ENCODE results near the gene PDCD1LG2.

DNA sequence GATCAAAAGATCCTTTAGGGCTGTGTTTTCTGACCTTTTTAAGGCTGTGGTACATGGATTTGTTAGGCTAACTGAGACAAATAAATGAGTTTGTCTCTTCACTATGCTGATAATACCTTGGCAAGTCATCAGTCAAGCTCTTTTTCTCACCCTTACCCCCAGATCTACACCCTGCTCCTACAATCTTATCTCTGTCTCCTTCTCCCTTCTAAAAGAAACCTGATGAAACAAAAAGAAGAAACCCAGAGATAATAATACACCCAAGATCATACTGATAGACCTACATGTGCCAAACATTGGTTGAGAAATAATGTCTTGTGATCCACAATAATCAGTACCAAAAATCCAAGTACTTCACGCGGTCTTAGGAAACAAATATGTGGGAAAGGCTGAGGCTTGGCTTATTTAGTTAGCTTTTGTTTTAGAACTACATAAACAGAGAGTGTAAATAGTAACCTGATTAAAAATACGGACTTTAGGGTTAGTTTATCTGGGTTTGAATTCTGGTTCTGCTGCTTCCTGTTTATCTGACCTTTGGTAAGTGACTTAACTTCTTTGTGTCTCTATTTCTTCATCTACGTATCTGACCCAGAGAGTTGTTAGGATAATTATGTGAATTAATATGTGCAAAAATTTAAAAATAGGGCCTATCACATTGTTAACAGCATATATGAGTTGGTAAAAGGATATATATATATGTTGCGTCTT is 24.8 kb upstream of the PDCD1LG2 start:
- TF ChIP-seq, protein P1, sequence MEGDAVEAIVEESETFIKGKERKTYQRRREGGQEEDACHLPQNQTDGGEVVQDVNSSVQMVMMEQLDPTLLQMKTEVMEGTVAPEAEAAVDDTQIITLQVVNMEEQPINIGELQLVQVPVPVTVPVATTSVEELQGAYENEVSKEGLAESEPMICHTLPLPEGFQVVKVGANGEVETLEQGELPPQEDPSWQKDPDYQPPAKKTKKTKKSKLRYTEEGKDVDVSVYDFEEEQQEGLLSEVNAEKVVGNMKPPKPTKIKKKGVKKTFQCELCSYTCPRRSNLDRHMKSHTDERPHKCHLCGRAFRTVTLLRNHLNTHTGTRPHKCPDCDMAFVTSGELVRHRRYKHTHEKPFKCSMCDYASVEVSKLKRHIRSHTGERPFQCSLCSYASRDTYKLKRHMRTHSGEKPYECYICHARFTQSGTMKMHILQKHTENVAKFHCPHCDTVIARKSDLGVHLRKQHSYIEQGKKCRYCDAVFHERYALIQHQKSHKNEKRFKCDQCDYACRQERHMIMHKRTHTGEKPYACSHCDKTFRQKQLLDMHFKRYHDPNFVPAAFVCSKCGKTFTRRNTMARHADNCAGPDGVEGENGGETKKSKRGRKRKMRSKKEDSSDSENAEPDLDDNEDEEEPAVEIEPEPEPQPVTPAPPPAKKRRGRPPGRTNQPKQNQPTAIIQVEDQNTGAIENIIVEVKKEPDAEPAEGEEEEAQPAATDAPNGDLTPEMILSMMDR (conservative IDR thresholded peaks at IDR 0.05 in 1 of 2, IDR thresholded peaks at IDR 0.05 in 1 of 2; ENCODE audit: extremely low read depth in 1 of 2, insufficient read depth in 1 of 2, low read depth in 1 of 2, low read length in 2 of 2) = no peak
- TF ChIP-seq EZH2 (IDR thresholded peaks at IDR 0.05; ENCODE audit: borderline replicate concordance, low read length) = no peak
